HG03045 (cell line): ENCODE measurements around the gene PPWD1.
"Not testable (repeated sequence)": the region's sequence is repeated elsewhere in the genome, so short reads cannot be mapped to it uniquely, and the experiment has no call there.

ENCODE experiments used
- ATAC-seq: cut with Tn5 transposase; IDR thresholded peaks from one replicate; pipeline ENCODE4 v1.9.1; 2021; ENCODE audit warnings: mild to moderate bottlenecking, moderate library complexity; ENCODE audit not compliant: unreplicated experiment

PPWD1 gene

GRCh38 chr5:65562731-65563701 lies at the start of gene PPWD1, which contains the start of gene CENPK:
PPWD1 (plus strand) TSS chr5:65563296; CDS start chr5:65563311, 15 bp downstream.
CENPK (minus strand) TSS chr5:65563168; CDS start chr5:65554907, 8,261 bp downstream.
- peak; percentile 100 for ATAC-seq

DNA sequence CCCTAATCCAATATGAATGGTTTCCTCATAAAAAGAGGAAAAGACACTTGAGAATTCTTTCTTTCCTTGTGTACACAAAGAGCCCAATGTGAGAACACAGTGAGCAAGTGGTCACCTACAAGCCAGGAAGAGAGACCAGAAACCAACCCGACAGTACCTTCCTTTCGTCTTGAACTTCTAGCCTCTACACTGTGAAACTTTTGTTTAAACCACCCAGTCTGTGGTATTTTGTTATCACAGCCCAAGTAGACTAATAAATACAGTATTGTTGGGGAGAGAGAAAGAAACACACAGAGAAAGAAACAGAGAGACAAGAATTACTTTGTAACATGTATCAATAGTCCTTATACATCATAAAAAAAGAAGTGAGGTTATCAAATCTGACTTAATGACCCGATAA lies 37.4 kb upstream of the PPWD1 start:
- ATAC-seq: no peak

- ATAC-seq: no peak
Observed at GRCh38 chr5:65530904-65531303, 32.2 kb upstream of the PPWD1 start.

DNA sequence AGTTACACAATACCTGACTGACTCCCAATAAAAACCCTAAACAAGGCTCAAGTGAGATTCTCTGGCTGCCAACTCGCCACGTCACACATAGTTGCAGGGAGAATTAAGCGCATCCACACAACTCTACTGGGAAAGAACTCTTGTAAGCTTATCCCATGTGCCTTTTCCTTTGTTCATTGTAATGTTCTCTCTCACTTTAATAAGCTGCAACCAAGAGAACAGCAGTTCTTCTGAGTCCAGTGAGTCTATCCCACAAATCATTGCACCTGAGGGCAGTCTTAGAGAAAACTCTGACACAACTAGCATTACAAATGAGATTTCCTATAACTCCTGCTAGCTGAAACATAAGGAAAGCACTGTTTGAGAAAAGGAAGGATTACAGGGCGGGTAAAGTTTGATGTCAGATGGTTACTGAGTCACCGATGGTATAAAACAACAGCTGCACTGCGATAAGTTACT lies 27.5 kb upstream of the PPWD1 start:
- no peak for ATAC-seq

GRCh38 chr5:65539827-65540226 lies 23.3 kb upstream of the PPWD1 start:
- ATAC-seq: no peak

DNA sequence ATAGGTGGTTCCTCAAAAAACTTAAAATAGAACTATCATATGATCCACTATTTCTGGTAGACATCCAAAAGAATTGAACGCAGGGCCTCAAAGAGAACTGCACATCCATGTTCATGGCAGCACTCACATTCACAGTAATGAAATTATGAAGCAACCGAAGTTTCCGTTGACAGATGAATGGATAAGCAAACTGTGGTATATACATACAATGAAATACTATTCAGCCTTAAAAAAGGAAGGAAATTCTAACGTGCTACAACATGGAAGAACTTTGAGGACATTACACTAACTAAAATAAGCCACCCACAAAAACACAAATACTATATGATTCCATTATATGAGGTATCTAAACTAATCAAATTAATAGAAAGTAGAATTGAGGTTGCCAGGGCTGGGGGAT lies 18.6 kb upstream of the PPWD1 start:
- no peak for ATAC-seq

- no peak for ATAC-seq
Observed at GRCh38 chr5:65546141-65546540, 17.0 kb upstream of the PPWD1 start.

- no peak for ATAC-seq
Observed at GRCh38 chr5:65548281-65548680, 14.8 kb upstream of the PPWD1 start.

DNA sequence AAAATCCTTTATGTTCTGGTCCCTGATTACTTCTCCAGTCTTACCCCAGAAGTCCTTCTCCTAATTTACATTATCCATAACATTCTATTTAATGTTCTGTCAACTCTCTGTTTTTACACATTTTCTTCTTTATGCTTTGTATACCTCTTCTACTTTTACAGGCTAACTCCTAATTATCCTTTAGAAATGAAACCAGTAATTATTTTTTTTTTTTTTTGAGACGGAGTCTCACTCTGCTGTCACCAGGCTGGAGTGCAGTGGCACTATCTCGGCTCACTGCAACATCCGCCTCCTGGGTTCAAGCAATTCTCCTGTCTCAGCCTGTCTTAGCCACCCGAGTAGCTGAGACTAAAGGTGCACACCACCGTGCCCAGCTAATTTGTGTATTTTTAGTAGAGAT lies 9.2 kb upstream of the PPWD1 start:
- ATAC-seq: no peak

GRCh38 chr5:65555287-65555686 lies 7.8 kb upstream of the PPWD1 start:
- no peak for ATAC-seq

GRCh38 chr5:65556181-65556580 lies 6.9 kb upstream of the PPWD1 start:
- ATAC-seq: no peak

DNA sequence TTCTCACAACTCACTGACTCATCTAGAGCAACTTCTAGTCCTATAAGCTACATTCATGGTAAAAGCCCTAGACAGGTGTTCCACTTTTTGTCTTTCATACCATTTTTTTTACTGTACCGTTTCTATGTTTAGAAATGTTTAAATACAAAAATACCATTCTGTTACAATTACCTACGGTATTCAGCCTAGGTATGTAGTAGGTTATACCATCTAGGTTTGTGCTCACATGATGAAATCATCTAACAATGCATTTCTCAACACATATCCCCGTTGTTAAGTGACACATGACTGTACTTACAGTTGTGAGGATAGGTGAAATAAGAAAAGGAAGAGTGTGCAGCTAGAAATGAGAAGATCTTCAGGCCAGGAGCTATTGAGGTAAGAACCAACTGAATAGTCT lies 6.4 kb upstream of the PPWD1 start:
- ATAC-seq: no peak

- ATAC-seq: no peak
Observed at GRCh38 chr5:65563777-65564176, 681 bp downstream of the PPWD1 start.

- ATAC-seq: no peak
Observed at GRCh38 chr5:65566505-65566904, 3.4 kb downstream of the PPWD1 start.

DNA sequence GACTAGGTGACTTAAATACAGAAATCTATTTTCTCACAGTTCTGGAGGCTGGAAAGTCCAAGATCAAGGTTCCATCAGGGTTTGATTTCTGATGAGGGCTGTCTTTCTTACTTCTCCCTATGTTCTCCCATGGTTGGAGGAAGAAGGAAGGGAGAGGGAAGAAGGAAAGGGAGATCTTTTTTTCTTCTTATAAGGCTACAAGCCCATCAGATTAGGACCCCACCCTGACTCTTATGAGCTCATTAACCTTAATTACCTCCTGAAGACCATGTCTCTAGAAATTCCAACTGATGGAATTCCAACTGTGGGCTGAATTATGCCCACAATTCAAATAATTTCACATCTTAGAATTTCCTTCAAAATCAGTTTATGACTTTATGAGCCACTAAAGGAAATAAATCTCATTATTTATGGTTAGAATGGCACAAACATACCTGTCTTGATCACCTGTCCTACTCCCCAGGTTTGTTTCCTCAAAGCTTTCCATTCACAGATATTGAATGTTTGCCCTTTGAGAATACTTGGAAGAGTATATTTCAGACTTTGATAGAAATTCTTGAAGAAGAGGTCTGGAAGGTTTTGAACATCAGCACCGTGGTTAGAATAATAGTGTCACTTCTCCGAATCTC lies 7.6 kb downstream of the PPWD1 start:
- no peak for ATAC-seq

- ATAC-seq: no peak
Observed at GRCh38 chr5:65577141-65577540, 14.0 kb downstream of the PPWD1 start.

DNA sequence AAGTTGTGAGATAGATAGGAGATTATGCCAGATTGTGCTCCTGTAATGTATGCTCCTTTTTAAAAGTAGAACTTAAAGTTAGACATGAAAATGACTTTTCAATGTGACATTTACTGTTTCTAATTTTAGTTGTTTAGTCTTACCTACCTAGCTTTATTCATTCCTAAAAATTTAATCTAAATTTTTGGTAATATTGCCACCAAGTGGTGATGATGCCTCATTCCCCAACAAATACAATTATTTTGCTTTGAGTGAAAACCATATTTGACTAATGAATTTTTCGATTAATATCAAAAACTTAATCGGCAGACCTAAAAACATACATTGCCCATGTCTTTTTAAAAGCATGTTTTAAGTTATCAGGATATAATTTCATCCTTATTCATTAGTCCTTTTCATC lies 25.6 kb downstream of the PPWD1 start:
- no peak for ATAC-seq

DNA sequence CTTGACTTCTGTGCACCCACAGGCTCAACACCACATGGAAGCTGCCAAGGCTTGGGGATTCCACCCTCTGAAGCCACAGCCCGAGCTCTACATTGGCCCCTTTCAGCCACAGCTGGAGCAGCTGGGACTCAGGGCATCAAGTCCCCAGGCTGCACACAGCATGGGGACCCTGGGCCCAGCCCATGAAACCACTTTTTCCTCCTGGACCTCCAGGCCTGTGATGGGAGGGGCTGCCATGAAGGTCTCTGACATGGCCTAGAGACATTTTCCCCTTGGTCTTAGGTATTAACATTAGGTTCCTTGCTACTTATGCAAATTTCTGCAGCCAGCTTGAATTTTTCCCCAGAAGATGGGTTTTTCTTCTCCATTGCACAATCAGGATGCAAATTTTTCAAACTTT lies 38.7 kb downstream of the PPWD1 start:
- ATAC-seq: not testable (repeated sequence)

- ATAC-seq: no peak
Observed at GRCh38 chr5:65611524-65611923, 48.4 kb downstream of the PPWD1 start.

GRCh38 chr5:65612298-65612907 lies 49.3 kb downstream of the PPWD1 start:
- no peak for ATAC-seq

- ATAC-seq: no peak
Observed at GRCh38 chr5:65620021-65620420, 56.9 kb downstream of the PPWD1 start.

DNA sequence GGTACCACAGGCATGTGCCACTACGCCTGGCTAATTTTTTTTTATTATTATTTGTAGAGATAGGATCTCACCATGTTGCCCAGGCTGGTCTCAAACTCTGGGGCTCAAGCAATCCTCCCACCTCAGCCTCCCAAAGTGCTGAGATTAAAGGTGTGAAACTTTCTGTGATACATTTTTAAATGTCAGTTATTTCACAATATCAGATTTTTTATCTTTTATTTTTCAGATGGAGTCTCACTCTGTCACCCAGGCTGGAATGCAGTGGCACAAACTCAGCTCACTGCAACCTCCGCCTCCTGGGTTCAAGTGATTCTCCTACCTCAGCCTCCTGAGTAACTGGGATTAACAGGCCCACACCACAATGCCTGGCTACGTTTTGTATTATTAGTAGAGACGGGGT lies 58.9 kb downstream of the PPWD1 start:
- not testable (repeated sequence) for ATAC-seq
